GM10847 (cell line): ENCODE measurements around the gene TLX3.

Source experiments
- POLR2A ChIP-seq: IDR thresholded peaks from 2 replicates; pipeline ENCODE4 v1.6.1; 2011; ENCODE audit not compliant: insufficient read length; ENCODE audit errors: extremely low read depth

Gene TLX3

GRCh38 chr5:171340491-171340890, 31.4 kb downstream of the TLX3 start:
- no peak for TF ChIP-seq POLR2A

DNA sequence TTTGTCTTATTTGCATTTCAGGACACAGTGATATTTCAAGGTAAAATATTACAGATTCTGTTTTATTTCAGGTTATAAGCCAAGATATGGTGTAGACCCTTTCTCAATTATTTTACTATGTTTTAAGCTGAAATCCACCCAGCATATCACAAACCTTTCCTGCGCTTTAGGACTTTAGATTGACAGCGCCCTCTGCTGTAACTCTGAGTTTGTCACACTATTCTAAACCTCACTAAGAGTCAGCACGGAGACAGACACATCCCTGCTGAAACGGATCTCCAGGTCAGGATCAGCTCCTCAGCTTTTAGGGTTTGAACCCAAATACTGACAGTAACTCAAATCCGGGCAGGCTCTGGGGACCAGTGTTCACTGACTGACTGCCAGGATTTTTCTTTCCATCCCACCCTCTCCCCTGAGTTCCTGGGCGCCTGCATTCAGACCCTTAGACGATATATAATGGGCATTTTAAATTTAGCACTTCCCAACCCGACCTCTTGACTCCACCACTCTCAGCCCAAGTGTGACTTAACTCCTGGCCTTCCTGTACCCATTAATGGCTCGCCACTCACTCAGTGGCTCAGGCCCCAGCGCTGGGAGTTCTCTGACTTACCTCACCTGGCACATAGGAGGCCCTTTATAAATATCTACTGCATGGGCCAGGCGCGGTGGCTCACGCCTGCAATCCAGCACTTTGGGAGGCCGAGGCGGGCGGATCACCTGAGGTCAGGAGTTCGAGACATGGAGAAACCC, 33.5 kb downstream of the TLX3 start:
- TF ChIP-seq POLR2A = no peak

DNA sequence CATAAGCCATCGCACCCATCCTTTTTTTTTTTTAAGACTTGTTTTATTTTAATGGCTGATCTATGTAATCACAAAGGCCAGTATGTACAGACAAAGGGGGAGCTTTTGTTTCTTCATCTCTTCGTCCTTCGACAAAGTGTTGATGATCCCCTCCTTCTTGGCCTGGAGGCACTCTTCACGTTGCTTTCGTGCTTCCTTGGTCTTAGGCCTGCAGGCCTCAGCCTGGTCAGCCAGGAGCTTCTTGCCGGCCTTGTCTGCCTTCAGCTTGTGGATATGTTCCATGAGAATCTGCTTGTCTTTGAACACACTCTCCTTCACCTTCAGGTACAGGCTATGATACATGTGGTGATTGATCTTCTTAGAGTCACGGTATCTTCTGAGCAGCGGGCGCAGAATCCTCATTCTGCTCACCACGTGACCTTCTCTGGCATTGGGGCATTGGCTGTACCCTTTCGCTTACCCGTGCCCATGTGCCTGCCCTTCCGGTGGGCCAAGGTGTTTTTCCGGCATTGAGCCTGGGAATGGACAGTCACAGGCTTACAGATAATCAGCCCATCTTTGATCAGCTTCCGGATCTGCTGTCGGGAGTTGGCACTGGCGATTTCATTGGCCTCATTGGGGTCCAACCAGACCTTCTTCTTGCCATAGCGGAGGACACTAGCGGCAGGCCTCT, 36.0 kb downstream of the TLX3 start:
- no peak for TF ChIP-seq POLR2A

DNA sequence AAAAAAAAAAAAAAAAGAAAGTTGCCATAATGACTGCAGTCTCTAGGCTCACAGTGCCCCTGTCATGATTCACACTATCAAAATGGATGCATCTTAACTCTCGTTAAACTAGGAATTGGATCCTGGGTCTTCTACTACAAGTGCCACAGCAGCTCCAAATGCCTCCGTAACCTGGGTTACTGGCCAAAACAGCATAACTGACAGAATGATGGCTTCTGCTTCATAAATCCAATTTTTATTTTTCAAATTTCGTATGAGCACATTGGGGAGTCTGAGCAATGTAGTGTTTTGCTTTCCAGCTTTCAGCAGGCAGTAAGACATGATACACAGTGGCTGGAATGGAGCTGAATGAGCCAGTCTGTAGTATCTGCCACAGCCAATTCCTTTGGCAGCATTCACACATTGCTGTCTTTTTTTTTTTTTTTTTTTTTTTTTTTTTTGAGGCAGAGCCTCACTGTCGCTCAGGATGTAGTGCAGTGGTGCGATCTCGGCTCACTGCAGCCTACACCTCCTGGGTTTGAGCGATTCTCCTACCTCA, 42.6 kb downstream of the TLX3 start:
- TF ChIP-seq POLR2A = no peak

DNA sequence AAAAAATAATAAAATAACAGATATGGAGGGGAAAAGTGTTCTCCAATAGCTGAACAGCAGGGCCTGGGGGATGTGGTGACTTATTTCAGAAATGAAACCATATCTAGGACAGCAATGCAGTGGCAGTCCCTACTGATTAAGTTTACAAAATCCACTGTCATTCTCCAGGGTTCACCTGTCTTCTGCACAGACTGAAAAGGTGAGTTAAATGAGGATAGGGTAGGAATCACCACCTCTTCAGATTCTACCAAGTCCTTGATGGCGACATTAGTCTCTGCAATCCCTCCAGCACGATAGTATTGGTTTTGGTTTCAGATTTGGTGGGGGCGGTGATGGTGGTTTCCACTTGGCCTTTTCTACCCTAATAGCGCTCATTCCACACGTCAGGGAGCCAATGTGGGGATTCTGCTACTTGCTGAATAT, 46.3 kb downstream of the TLX3 start:
- no peak for TF ChIP-seq POLR2A

GRCh38 chr5:171357843-171358242, 48.8 kb downstream of the TLX3 start:
- TF ChIP-seq POLR2A = no peak
